HAP-1 (cell line): ENCODE data around the gene ANKRD27.
A peak's percentile ranks its signal among the peaks of the same experiment; 100 is the strongest.
"Not testable (repeated sequence)": the region's sequence is repeated elsewhere in the genome, so short reads cannot be mapped to it uniquely, and the experiment has no call there.

ENCODE experiments used
- DNase-seq, 2 experiments: peaks; one replicate each; pipeline ENCODE4 v3.0.0-alpha.2; 2016 to 2020; ENCODE audit warnings: low spot score in 2 of 2
- H3K27me3 ChIP-seq: fragments of 250-450 bp; sonication (Bioruptor Pico); 2 replicates; pipeline ENCODE4 v1.5.1; 2020; ENCODE audit warnings: low read depth, mild to moderate bottlenecking, moderate library complexity
- H3K36me3 ChIP-seq: fragments of 250-450 bp; sonication (Bioruptor Pico); replicated peaks from 2 replicates; pipeline ENCODE4 v1.5.1; 2020; ENCODE audit warnings: mild to moderate bottlenecking
- H3K4me1 ChIP-seq: fragments of 250-450 bp; sonication (Bioruptor Pico); 2 replicates; pipeline ENCODE4 v1.5.1; 2020; ENCODE audit warnings: mild to moderate bottlenecking
- H3K4me3 ChIP-seq: fragments of 250-450 bp; sonication (Bioruptor Pico); 2 replicates; pipeline ENCODE4 v1.5.1; 2020; ENCODE audit warnings: mild to moderate bottlenecking, moderate library complexity
- H3K9me3 ChIP-seq: fragments of 250-450 bp; sonication (Bioruptor Pico); 2 replicates; pipeline ENCODE4 v1.5.1; 2020; ENCODE audit warnings: mild to moderate bottlenecking, moderate library complexity
- in situ Hi-C: fragments of 300-500 bp; cut with MboI; formaldehyde crosslinking; loops from 3 replicates; pipeline ENCODE4 v1.14.3; 2020; ENCODE audit warnings: low sequenced_read_pairs, inconsistent platforms, mixed read lengths

ANKRD27 gene

DNA sequence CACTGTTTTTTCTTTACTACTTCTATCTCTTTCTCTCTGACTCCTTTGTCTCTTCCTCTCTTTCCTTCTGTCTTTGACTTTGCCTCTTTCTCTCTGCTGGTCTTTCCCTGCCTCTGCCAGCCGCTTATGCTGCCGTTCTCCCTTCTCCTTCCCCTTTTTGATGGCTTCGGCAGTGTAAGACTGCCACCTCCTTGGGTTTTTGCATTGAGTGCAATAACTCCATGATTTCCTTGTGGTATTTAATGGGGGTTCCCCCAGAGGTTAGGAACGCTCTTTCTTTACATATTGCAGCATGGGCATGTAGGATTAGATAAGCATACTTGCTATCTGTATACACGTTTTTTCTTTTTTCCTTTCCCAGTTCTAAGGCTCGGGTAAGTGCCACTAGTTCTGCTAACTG, 20.5 kb upstream of the ANKRD27 start:
- DNase-seq, H3K4me3 ChIP-seq, H3K27me3 ChIP-seq, H3K9me3 ChIP-seq: not testable (repeated sequence)
- peaks cover 55% of the 10 kb centered on the region for H3K36me3 ChIP-seq
- in situ Hi-C loops: loop anchor here (25.0 kb wide), 1 partner anchor 492 kb away; the partner anchor contains the start of gene LRP3
- H3K4me1 ChIP-seq: peaks cover 15% of the 10 kb centered on the region

DNA sequence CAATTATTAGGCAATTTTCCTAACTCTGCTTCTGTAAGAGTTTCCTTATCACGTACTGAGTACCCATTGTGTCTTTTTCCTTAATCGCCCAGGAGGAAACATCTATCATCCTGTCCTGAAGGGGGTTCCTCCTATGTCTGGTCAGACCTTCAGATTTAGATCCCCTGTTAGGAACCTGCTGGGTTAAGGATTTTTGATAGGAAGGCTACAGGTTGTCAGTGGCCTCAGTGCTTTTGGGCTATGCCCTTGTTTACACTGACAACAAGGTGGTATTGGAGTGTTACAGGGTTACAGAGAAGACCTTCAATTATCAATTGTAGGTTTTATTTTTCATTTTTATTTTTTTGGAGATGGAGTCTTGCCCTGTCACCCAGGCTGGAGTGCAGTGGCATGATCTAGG, 19.9 kb upstream of the ANKRD27 start:
- in situ Hi-C loops: loop anchor here (25.0 kb wide), 1 partner anchor 492 kb away; the partner anchor contains the start of gene LRP3
- H3K4me3 ChIP-seq, H3K27me3 ChIP-seq, H3K9me3 ChIP-seq, DNase-seq: not testable (repeated sequence)
- H3K4me1 ChIP-seq: peaks cover 20% of the 10 kb centered on the region
- peaks cover 49% of the 10 kb centered on the region for H3K36me3 ChIP-seq

DNA sequence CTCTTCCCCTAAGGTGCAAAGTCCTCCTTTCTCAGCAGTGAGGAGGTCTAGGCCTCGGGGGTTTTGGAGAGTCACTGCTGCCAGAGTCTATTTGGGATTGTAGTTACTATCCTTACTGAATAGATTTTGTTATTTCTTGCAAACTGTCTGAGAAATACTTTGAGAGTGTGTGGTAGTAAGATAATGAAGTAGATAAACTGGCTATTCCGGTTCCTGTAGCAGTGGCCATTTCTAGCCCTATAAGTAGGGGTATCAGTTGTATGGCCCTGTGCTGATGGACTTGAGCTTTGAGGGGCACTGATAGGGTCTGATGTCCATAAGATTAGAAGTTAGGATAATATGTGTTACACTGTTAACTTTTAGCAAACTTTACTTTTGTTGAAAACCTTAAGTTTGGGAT, 19.3 kb upstream of the ANKRD27 start:
- Histone ChIP-seq H3K36me3 (peaks cover 44% of the 10 kb centered on the region), H3K4me3 (peak overlapping the region; percentile 39), H3K4me1 (peaks cover 20% of the 10 kb centered on the region)
- DNase-seq, H3K9me3 ChIP-seq, H3K27me3 ChIP-seq: not testable (repeated sequence)
- in situ Hi-C loops: loop anchor here (25.0 kb wide), 1 partner anchor 493 kb away; the partner anchor contains the start of gene LRP3

DNA sequence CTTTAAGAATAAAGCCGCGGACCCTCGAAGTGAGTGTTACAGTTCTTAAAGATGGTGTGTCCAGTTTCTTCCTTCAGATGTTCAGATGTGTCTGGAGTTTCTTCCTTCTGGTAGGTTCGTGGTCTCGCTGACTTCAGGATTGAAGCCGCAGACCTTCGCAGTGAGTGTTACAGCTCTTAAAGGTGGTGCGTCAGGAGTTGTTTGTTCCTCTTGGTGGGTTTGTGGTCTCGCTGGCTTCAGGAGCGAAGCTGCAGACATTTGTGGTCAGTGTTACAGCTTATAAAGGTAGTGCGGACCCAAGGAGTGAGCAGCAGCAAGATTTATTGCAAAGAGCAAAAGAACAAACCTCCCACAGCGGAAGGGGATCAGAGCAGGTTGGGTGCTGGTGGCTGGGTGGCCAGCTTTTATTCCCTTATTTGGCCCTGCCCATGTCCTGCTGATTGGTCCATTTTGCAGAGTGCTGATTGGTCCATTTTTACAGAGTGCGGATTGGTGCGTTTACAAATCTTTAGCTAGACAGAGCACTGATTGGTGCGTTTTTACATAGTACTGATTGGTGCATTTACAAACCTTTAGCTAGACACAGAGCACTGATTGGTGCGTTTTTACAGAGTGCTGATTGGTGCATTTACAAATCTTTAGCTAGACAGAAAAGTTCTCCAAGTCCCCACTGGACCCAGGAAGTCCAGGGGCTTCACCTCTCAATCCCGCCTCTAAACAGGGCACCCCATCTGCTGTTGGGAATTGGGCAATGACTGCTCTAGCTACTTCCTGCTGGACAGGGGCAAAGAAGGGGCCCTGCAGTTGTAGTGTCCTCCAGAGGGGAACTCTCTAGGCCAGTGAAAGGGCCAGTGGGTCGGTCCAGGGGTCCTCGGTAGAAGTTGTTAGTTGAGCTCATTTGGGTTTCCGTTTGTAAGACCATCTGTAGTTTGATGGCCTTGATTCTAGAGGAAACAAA, 18.4 kb upstream of the ANKRD27 start:
- peaks cover 38% of the 10 kb centered on the region for H3K36me3 ChIP-seq
- in situ Hi-C loops: loop anchor here (25.0 kb wide), 1 partner anchor 494 kb away; the partner anchor contains the start of gene LRP3
- not testable (repeated sequence) for H3K9me3 ChIP-seq, H3K27me3 ChIP-seq
- peak in 1 of 2 experiments; percentile 38 for DNase-seq
- peaks cover 20% of the 10 kb centered on the region for H3K4me1 ChIP-seq
- peak overlapping the region; percentile 39 for H3K4me3 ChIP-seq

DNA sequence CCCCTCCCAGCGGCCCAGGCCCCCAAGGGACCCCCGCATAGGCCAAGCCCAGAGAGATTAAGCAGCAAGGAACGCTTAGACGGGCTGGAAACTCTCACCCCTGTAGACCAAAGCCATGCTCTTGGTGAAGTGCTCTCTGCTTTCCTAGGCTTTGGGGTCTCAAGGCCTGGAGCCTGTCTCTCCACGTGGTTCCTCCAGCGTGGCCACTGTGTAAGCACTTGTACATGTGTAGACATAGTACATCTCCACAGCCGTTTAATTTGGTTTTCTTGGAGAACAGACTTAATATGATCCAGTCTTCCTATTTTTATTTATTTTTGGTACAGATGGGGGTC, 17.7 kb upstream of the ANKRD27 start:
- Histone ChIP-seq H3K9me3 (peaks cover 4% of the 10 kb centered on the region; the same call in 1 of the 2 replicates), H3K27me3 (no peaks in the 10 kb centered on the region), H3K36me3 (peaks cover 32% of the 10 kb centered on the region), H3K4me3 (peak overlapping the region; percentile 39), H3K4me1 (peaks cover 20% of the 10 kb centered on the region)
- DNase-seq: no peak
- in situ Hi-C loops: loop anchor here (25.0 kb wide), 1 partner anchor 495 kb away; the partner anchor contains the start of gene LRP3

DNA sequence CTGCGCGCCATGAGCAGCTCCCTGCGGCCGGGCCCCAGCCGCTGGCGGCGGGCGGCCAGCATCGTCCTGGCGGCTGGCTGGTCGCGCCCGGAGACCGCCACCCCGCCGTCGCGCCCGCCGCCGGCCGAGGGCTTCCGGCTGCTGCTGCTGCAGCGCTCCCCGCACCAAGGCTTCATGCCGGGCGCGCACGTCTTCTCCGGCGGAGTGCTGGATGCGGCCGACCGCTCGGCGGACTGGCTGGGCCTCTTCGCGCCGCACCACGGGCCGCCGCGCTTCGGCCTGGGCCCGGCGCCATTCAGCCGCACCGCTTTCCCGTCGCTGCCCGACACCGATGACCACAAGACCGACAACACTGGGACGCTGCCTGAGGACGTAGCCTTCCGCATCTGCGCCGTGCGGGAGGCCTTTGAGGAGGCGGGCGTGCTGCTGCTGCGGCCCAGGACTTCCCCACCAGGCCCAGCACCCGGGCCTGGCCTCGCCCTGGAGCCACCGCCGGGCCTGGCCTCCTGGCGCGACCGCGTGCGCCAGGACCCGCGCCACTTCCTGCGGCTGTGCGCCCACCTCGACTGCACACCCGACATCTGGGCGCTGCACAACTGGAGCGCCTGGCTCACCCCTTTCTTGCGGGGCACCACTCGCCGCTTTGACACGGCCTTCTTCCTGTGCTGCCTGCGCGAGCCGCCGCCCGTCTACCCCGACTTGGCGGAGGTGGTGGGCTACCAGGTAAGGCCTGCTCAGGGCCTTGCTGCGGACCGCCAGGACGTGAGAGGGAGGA, 17.2 kb upstream of the ANKRD27 start:
- H3K27me3 ChIP-seq: no peaks in the 10 kb centered on the region
- H3K9me3 ChIP-seq: peaks cover 4% of the 10 kb centered on the region; the same call in 1 of the 2 replicates
- DNase-seq: peak in 1 of 2 experiments; percentile 39
- H3K36me3 ChIP-seq: peaks cover 27% of the 10 kb centered on the region
- H3K4me1 ChIP-seq: peaks cover 20% of the 10 kb centered on the region
- in situ Hi-C loops: loop anchor here (25.0 kb wide), 1 partner anchor 495 kb away; the partner anchor contains the start of gene LRP3
- H3K4me3 ChIP-seq: peak overlapping the region; percentile 39

DNA sequence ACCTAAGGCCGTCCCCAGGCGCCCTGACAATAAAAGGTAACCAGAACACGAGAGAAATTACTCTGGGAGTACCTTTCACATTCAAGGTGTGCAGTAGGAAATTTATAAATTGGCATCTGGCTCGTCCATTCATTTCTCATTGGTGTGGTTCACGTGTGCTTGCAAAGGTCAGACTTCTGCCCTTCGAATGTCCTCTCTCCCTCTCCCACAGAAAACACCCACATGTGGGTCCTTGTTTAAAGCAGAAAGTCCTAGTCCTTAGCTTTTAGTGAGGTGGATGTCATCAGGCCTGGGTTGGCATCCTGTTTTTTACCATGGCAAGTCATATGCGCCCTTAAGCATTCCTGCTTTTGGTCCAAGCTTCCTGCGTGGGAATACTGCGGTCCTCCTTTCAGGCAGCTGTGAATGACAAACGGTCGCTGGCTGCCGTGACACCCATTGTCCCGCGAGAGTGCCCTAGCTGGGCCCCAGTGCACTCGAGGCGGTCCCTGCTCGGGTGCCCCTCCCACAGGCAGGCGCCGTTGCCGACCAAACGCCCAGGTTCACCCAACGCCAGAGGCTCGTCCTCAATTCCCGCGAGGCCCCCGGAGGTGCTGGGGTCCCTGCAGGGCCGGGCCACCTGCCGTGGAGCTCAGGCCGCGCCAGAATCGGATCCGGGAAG, 16.4 kb upstream of the ANKRD27 start, which contains the start of gene NUDT19:
Gene NUDT19, plus strand, starts transcription at position 531 of the 661 bp plus-strand sequence. CDS start 140 bp downstream, outside the sequence.
- Histone ChIP-seq H3K4me1 (peaks cover 20% of the 10 kb centered on the region), H3K27me3 (no peaks in the 10 kb centered on the region), H3K9me3 (peaks cover 4% of the 10 kb centered on the region; the same call in 1 of the 2 replicates), H3K4me3 (peak within 1 kb of the TSS; percentile 39), H3K36me3 (peaks cover 22% of the 10 kb centered on the region)
- in situ Hi-C loops: loop anchor here (25.0 kb wide), 1 partner anchor 496 kb away; the partner anchor contains the start of gene LRP3
- DNase-seq: peak; percentile 79 to 90

DNA sequence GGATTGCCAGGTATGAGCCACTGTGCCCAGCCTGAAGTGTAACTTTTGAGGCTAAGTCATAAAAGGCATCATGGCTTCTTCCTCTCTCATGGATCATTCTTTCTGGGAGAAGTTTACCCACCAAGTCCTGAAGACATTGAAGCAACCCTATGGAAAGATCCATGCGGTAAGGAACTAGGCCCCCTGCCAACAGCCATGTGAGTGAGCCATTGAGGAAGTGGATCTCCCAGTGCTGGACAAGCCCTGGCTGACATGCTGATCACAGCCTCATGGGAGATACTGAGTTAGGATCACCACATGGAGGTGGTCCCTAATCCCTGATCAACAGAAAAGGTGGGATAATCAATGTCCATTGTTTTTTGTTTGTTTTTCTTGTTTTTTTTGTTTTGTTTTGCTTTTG, 13.3 kb upstream of the ANKRD27 start:
- in situ Hi-C loops: loop anchor here (10.0 to 25.0 kb wide), 2 partner anchors 286 to 499 kb away; partner anchors contain the start of genes CEP89, FAAP24 and LRP3
- H3K4me3 ChIP-seq: no peak overlapping the region
- H3K27me3 ChIP-seq: no peaks in the 10 kb centered on the region
- H3K9me3 ChIP-seq: peaks cover 3% of the 10 kb centered on the region; the same call in 1 of the 2 replicates
- DNase-seq: no peak
- no peaks in the 10 kb centered on the region for H3K36me3 ChIP-seq
- H3K4me1 ChIP-seq: peaks cover 20% of the 10 kb centered on the region

DNA sequence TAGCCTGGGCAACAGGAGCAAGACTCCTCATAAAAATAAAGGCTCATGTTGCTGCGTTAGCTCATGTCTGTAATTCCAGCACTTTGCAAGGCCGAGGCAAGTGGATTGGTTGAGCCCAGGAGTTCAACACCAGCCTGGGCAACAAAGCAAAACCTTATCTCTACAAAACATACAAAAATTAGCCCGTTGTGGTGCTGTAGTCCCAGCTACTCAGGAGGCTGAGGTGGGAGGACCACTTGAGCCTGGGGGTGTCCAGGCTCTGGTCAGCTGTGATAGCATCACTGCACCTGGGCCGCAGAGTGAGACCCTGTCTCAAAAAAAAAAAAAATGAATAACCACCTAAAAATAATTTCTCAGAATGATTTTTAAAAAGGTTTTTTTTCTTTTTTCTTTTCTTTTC, 12.7 kb upstream of the ANKRD27 start:
- Histone ChIP-seq H3K27me3 (no peaks in the 10 kb centered on the region), H3K9me3 (no peaks in the 10 kb centered on the region), H3K4me3 (no peak overlapping the region), H3K4me1 (peaks cover 17% of the 10 kb centered on the region), H3K36me3 (no peaks in the 10 kb centered on the region)
- in situ Hi-C loops: loop anchor here (10.0 to 25.0 kb wide), 2 partner anchors 287 to 500 kb away; partner anchors contain the start of genes CEP89, FAAP24 and LRP3
- DNase-seq: no peak

DNA sequence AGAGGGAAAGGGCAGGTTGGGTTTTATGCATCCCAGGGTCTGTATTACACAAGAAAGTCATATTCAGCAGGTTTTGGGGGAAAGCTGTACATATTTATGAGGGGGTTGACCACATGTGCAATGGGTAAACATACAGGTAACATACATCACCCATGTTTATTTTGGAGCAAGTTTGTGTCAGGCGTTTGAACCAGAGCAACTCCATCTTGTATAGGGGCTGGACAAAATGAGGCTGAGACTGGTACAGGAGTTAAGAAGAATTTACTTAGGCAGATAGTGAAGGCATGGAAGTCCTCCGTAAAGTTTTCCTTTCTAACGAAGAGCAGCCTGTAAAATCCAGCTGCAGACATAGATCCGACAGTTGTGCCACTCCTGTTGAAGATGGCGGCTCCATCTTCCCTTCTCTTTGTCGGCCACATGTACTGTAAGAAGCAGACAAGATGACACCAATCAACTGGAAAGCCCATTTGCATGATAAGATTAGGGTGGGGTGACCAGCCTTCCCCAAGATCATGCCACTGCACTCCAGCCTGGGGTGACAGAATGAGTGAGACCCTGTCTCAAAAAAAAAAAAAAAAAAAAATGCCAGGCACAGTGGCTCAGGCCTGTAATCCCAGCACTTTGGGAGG, 12.0 kb upstream of the ANKRD27 start:
- in situ Hi-C loops: loop anchor here (10.0 to 25.0 kb wide), 2 partner anchors 288 to 500 kb away; partner anchors contain the start of genes CEP89, FAAP24 and LRP3
- H3K27me3 ChIP-seq: no peaks in the 10 kb centered on the region
- peaks cover 15% of the 10 kb centered on the region for H3K4me1 ChIP-seq
- H3K36me3 ChIP-seq: no peaks in the 10 kb centered on the region
- no peak overlapping the region for H3K4me3 ChIP-seq
- no peaks in the 10 kb centered on the region for H3K9me3 ChIP-seq
- DNase-seq: no peak

DNA sequence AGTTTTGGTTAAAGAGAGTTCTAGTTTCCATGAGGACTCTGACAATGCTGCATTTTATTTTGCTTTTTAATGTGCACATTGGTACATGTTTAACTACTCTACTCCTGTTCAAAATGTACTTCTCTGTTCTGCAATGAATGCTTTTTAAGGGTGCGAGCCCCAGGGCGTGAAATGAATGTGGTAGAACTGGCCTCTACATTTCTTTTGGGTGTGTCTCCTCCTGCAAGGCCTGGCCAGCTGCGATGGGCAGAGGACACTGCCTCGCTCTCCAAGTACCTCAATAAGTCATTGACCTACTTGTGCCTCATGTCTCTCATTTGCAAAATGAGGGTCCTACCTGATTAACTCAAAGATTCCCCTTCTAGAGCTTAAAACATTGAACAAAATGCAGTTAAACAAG, 7.3 kb upstream of the ANKRD27 start:
- in situ Hi-C loops: loop anchor here (10.0 to 25.0 kb wide), 2 partner anchors 292 to 505 kb away; partner anchors contain the start of genes CEP89, FAAP24 and LRP3
- Histone ChIP-seq H3K9me3 (no peaks in the 10 kb centered on the region), H3K4me3 (no peak overlapping the region), H3K36me3 (no peaks in the 10 kb centered on the region), H3K4me1 (peaks cover 11% of the 10 kb centered on the region), H3K27me3 (no peaks in the 10 kb centered on the region)
- no peak for DNase-seq

DNA sequence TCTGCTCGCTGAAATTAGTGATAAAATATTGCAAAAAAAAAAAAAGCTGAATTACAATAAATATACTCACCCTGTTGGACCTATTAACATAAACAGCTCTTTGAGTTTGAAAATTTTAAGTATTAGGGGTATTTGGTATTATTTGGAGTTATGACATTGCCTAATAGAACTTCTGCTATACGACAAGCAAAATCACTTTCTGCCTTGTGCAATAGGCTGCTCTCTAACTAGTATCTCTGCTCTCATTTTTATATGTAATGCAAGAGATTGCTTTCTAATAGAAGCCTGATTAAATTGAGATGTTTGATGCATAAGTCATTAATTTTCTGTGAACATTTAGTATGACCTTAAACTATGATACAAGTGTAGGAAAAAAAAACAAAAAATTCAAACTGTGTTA, 6.0 kb upstream of the ANKRD27 start:
- DNase-seq: no peak
- Histone ChIP-seq H3K27me3 (no peaks in the 10 kb centered on the region), H3K4me1 (peaks cover 19% of the 10 kb centered on the region), H3K36me3 (no peaks in the 10 kb centered on the region), H3K9me3 (no peaks in the 10 kb centered on the region), H3K4me3 (no peak overlapping the region)
- in situ Hi-C loops: loop anchor here (10.0 to 25.0 kb wide), 2 partner anchors 294 to 506 kb away; partner anchors contain the start of genes CEP89, FAAP24 and LRP3
